Fibroblast of the aortic adventitia (primary cell): ENCODE results near the gene FAM167B. TPM values are rescaled to one million over a fixed set of nuclear protein-coding genes. Genes with fewer than 3 reads are reported as not detected.
A peak's percentile ranks its signal among the peaks of the same experiment; 100 is the strongest.

Source experiments
- DNase-seq: peaks from one replicate; pipeline ENCODE4 v3.0.0-alpha.2; 2010; ENCODE audit warnings: low read depth
- H3K4me3 ChIP-seq: 2 replicates; pipeline ENCODE4 v1.5.1; 2011; ENCODE audit warnings: low read depth, mild to moderate bottlenecking, control low read depth, low read length, moderate library complexity
- CTCF ChIP-seq: IDR thresholded peaks from 2 replicates; pipeline ENCODE4 v1.5.1; 2011; ENCODE audit warnings: mild to moderate bottlenecking, low read length, control low read depth, inconsistent platforms; ENCODE audit not compliant: insufficient read depth
- total RNA-seq: library from RNA; depleted of rRNA; stranded (reverse); fragments of >200 nt; gene quantifications from 2 replicates; pipeline ENCODE4 v1.2.3, GENCODE V29; 2012; ENCODE audit warnings: low replicate concordance

FAM167B gene
- total RNA-seq, 1 donor: 1.4 TPM

GRCh38 chr1:32223683-32224082 lies 23.3 kb upstream of the FAM167B start:
- peak overlapping the region; percentile 35 for H3K4me3 ChIP-seq
- peak; percentile 41 for DNase-seq
- TF ChIP-seq CTCF: no peak

DNA sequence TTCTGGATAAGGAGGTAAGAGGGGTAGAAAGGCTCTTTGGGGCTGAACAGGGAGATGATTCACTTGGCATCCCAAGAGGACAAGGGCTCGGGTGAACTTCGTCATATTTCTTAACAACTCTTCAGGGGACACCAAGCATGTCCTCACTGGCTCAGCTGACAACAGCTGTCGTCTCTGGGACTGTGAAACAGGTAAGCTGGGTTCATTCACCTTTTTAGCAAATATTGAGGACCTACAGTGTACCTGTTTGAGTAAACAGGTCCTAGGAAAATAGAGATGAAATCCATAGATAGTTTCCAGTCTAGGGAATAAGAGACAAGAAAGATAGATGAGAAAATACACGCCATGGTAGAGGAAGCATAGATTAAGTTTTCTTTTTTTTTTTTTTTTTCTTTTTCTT lies 22.7 kb upstream of the FAM167B start:
- H3K4me3 ChIP-seq: no peak overlapping the region
- DNase-seq: no peak
- no peak for TF ChIP-seq CTCF

- no peak for DNase-seq
- TF ChIP-seq CTCF: no peak
- no peak overlapping the region for H3K4me3 ChIP-seq
Measured at GRCh38 chr1:32228771-32229170, 18.3 kb upstream of the FAM167B start.

- no peak for DNase-seq
- no peak overlapping the region for H3K4me3 ChIP-seq
- no peak for TF ChIP-seq CTCF
Measured at GRCh38 chr1:32231843-32232432, 15.1 kb upstream of the FAM167B start.

DNA sequence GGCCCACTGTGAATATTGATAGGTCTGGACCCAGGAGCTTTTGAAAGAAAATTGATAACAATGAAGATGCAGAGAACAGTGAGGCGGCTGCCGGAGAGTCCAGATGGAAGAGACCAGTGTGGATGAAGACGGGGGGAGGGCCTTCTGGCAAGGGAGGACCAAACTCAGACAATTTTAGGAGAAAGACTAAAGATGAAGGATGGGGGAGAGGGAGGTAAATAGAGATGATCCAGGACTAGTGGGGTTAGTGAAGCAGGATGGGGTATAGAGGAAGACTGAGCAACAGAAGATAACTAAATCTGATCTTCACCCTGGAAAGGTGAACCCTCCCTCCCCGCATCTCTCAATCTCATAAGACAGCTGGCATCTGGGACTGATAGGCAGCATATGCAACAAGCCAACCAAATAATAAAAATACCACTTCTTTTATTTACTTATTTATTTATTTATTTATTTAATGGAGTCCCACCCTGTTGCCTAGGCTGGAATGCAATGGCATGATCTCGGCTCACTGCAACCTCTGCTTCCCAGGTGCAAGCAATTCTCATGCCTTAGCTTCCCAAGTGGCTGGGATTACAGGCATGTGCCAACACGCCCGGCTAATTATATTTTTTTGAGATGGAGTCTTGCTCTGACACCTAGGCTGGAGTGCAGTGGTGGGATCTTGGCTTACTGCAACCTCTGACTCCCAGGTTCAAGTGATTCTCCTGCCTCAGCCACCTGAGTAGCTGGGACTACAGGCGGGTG lies 14.3 kb upstream of the FAM167B start:
- DNase-seq: no peak
- TF ChIP-seq CTCF: no peak
- H3K4me3 ChIP-seq: no peak overlapping the region

DNA sequence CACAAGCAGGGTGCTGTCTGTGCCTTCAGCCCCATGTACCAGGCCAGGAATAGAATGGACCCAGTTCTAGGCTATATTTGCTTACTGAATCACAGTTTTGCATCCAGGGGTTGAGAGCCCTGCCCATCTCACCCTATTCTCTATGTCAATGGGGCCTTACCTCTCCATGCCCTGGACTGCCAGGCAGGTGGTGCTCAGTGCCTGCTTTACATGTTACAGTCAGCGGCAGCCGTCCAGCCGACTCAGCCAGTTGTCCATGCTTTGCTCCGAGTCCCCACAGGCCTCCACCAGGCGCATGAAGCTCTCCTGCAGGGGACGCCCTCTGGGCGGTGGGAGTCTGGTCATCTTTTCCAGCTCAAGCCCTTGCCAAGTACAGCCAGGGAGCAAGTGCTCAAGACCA lies 12.2 kb upstream of the FAM167B start:
- no peak for TF ChIP-seq CTCF
- DNase-seq: no peak
- no peak overlapping the region for H3K4me3 ChIP-seq
